ENCODE results near the gene DNAH7. TPM values are rescaled to one million over a fixed set of nuclear protein-coding genes. Genes with fewer than 3 reads are reported as not detected.

DNAH7 gene
- total and polyA plus RNA-seq, 7 experiments from 2014 or later: not detected

GRCh38 chr2:195903956-195904355 lies 164.7 kb downstream of the DNAH7 start:
- CTCF ChIA-PET: no interaction called here
- Histone ChIP-seq H3K36me3 (ENCODE audit: control insufficient read depth in 2 of 3, insufficient read depth in 3 of 3, low read length in 3 of 3) (no peaks in the 10 kb centered on the region), H3K4me3 (ENCODE audit: low read length) (no peak overlapping the region), H3K4me1 (ENCODE audit: control insufficient read depth in 2 of 2, insufficient read depth in 2 of 2, low read length in 2 of 2) (no peaks in the 10 kb centered on the region), H3K9me3 (ENCODE audit: control insufficient read depth in 2 of 3, low read length in 3 of 3) (no peaks in the 10 kb centered on the region), H3K27me3 (ENCODE audit: control insufficient read depth in 2 of 2, insufficient read depth in 2 of 2, low read length in 2 of 2) (no peaks in the 10 kb centered on the region), H3K27ac (ENCODE audit: low read depth, low read length) (no peak overlapping the region)
- Mint-ChIP-seq H3K4me3 (no peak overlapping the region), H3K4me1 (no peaks in the 10 kb centered on the region), H3K27ac (no peak overlapping the region), H3K27me3 (peaks cover 0 to 15% (median 8%) of the 10 kb centered on the region in 5 donors), H3K9me3 (peaks cover 0 to 5% (median 0%) of the 10 kb centered on the region in 11 donors), H3K36me3 (no peaks in the 10 kb centered on the region)
- DNase-seq (no peak), ATAC-seq (no peak)
- intact Hi-C loops (cut with micrococcal nuclease): no loop called here
- POLR2A ChIA-PET: no interaction called here

- intact Hi-C loops (cut with micrococcal nuclease): no loop called here
- no peak for ATAC-seq
- Histone ChIP-seq H3K4me3 (ENCODE audit: low read length) (no peak overlapping the region), H3K9me3 (ENCODE audit: control insufficient read depth in 2 of 3, low read length in 3 of 3) (no peaks in the 10 kb centered on the region), H3K27me3 (ENCODE audit: control insufficient read depth in 2 of 2, insufficient read depth in 2 of 2, low read length in 2 of 2) (no peaks in the 10 kb centered on the region), H3K36me3 (ENCODE audit: control insufficient read depth in 2 of 3, insufficient read depth in 3 of 3, low read length in 3 of 3) (no peaks in the 10 kb centered on the region), H3K27ac (ENCODE audit: low read depth, low read length) (no peak overlapping the region), H3K4me1 (ENCODE audit: control insufficient read depth in 2 of 2, insufficient read depth in 2 of 2, low read length in 2 of 2) (no peaks in the 10 kb centered on the region)
- ChIA-PET CTCF (no interaction called here), POLR2A (no interaction called here)
- no peak overlapping the region for H3K27ac Mint-ChIP-seq
- H3K27me3 Mint-ChIP-seq: peaks cover 0 to 14% (median 11%) of the 10 kb centered on the region in 5 donors
- no peaks in the 10 kb centered on the region for H3K9me3 Mint-ChIP-seq
- no peak overlapping the region for H3K4me3 Mint-ChIP-seq
- DNase-seq: no peak
- no peaks in the 10 kb centered on the region for H3K36me3 Mint-ChIP-seq
- no peaks in the 10 kb centered on the region for H3K4me1 Mint-ChIP-seq
These were observed 165.8 kb downstream of the DNAH7 start for GRCh38 chr2:195902857-195903256.

DNA sequence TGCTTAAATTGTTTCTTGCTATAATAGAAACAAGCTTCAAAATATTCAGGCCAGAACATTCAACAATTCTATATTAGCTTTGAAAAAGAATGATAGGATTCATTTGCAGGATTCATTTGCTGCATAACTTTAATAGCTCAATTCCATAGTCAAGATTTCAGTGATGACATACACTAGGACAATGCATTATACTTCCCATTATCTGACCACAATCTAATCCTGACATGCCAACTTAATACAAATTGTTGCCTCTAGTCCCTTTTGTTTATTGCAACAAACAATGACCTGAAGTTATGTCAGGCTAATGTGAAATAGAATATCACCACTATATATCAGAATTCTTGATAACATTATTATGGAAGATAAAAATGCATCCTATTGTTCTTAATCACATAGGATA lies 169.4 kb downstream of the DNAH7 start:
- Histone ChIP-seq H3K36me3 (ENCODE audit: control insufficient read depth in 2 of 3, insufficient read depth in 3 of 3, low read length in 3 of 3) (no peaks in the 10 kb centered on the region), H3K27ac (ENCODE audit: low read depth, low read length) (no peak overlapping the region), H3K4me1 (ENCODE audit: control insufficient read depth in 2 of 2, insufficient read depth in 2 of 2, low read length in 2 of 2) (no peaks in the 10 kb centered on the region), H3K4me3 (ENCODE audit: low read length) (no peak overlapping the region), H3K27me3 (ENCODE audit: control insufficient read depth in 2 of 2, insufficient read depth in 2 of 2, low read length in 2 of 2) (no peaks in the 10 kb centered on the region), H3K9me3 (ENCODE audit: control insufficient read depth in 2 of 3, low read length in 3 of 3) (no peaks in the 10 kb centered on the region)
- POLR2A ChIA-PET: interaction anchor here (0.7 kb wide), 1 partner anchor 9 kb away, joined by 3 read pairs; no protein-coding TSS in a partner anchor
- H3K36me3 Mint-ChIP-seq: no peaks in the 10 kb centered on the region
- CTCF ChIA-PET: no interaction called here
- H3K9me3 Mint-ChIP-seq: no peaks in the 10 kb centered on the region
- intact Hi-C loops (cut with micrococcal nuclease): no loop called here
- H3K4me3 Mint-ChIP-seq: no peak overlapping the region
- DNase-seq (no peak), ATAC-seq (no peak)
- H3K27me3 Mint-ChIP-seq: peaks cover 0 to 16% (median 9%) of the 10 kb centered on the region in 5 donors
- no peaks in the 10 kb centered on the region for H3K4me1 Mint-ChIP-seq
- H3K27ac Mint-ChIP-seq: no peak overlapping the region

DNA sequence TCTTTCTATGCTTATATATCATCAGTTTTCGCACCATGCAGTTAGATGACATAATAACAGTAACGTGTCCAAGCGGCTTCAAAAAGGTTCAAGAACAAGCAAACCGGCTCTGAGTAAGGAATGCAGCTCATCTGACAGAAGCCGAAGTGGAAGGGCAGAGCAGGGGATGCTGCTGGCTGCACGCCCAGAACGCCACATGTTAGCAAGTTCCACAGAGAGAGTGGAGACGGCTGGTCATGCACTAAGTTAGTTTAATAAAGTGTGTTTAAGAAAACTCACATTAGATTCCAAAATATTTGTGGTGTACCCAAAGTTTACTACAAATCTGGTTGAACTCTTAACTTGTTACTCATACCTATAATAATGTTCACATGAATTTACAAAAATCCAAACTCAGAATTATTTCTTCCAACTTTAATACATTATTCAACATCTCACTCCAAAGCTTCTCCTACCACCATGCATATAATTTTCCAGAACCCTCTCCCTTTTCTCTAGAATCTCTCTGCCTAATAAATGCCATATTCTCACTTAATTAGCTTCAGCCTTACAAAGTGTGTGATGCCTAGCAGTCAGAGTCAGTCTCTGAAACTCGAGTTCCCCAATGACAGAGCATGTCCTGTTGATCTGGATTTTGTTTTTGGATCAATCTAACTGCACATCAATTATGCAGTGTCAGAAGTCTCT lies 170.0 kb downstream of the DNAH7 start:
- no peak overlapping the region for H3K27ac ChIP-seq (ENCODE audit: low read depth, low read length)
- intact Hi-C loops (cut with micrococcal nuclease): no loop called here
- Mint-ChIP-seq H3K4me3 (no peak overlapping the region), H3K36me3 (no peaks in the 10 kb centered on the region), H3K27ac (no peak overlapping the region), H3K27me3 (peaks cover 0 to 16% (median 8%) of the 10 kb centered on the region in 5 donors), H3K9me3 (no peaks in the 10 kb centered on the region), H3K4me1 (no peaks in the 10 kb centered on the region)
- DNase-seq (no peak), ATAC-seq (no peak)
- H3K4me3 ChIP-seq (ENCODE audit: low read length): no peak overlapping the region
- ChIA-PET CTCF (no interaction called here), POLR2A (interaction anchor here (0.7 kb wide), 1 partner anchor 8 kb away, joined by 3 read pairs; no protein-coding TSS in a partner anchor)
- no peaks in the 10 kb centered on the region for H3K9me3 ChIP-seq (ENCODE audit: control insufficient read depth in 2 of 3, low read length in 3 of 3)
- H3K36me3 ChIP-seq (ENCODE audit: control insufficient read depth in 2 of 3, insufficient read depth in 3 of 3, low read length in 3 of 3): no peaks in the 10 kb centered on the region
- no peaks in the 10 kb centered on the region for H3K27me3 ChIP-seq (ENCODE audit: control insufficient read depth in 2 of 2, insufficient read depth in 2 of 2, low read length in 2 of 2)
- H3K4me1 ChIP-seq (ENCODE audit: control insufficient read depth in 2 of 2, insufficient read depth in 2 of 2, low read length in 2 of 2): no peaks in the 10 kb centered on the region

DNA sequence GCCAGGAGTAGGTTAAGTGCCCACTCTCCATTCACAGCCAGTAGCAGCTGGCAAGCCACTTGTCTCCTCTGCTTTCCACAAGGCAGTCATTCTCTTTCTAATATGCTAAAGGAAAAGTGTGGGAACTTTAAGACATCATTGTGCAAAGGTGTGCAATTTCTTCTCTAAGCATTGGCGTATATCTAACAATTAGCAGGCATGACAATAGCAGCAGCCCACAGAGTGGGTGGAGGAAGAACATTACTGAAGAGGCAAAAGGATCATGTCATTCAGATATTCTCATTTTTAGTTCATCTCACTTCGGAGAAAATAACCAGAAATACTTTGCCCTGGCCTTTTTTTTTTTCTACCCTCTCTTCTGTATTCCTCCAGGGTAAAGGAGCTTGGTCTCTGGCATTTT lies 177.6 kb downstream of the DNAH7 start:
- no peaks in the 10 kb centered on the region for H3K36me3 Mint-ChIP-seq
- H3K9me3 ChIP-seq (ENCODE audit: control insufficient read depth in 2 of 3, low read length in 3 of 3): no peaks in the 10 kb centered on the region
- POLR2A ChIA-PET: interaction anchor here (0.8 kb wide), 1 partner anchor 8 kb away, joined by 3 read pairs; no protein-coding TSS in a partner anchor
- H3K27ac ChIP-seq (ENCODE audit: low read depth, low read length): no peak overlapping the region
- no peaks in the 10 kb centered on the region for H3K27me3 ChIP-seq (ENCODE audit: control insufficient read depth in 2 of 2, insufficient read depth in 2 of 2, low read length in 2 of 2)
- DNase-seq (no peak), ATAC-seq (no peak)
- H3K9me3 Mint-ChIP-seq: no peaks in the 10 kb centered on the region
- no peaks in the 10 kb centered on the region for H3K36me3 ChIP-seq (ENCODE audit: control insufficient read depth in 2 of 3, insufficient read depth in 3 of 3, low read length in 3 of 3)
- CTCF ChIA-PET: no interaction called here
- H3K27ac Mint-ChIP-seq: no peak overlapping the region
- H3K4me1 ChIP-seq (ENCODE audit: control insufficient read depth in 2 of 2, insufficient read depth in 2 of 2, low read length in 2 of 2): no peaks in the 10 kb centered on the region
- H3K4me3 Mint-ChIP-seq: no peak overlapping the region
- intact Hi-C loops (cut with micrococcal nuclease): no loop called here
- peaks cover 0 to 12% (median 0%) of the 10 kb centered on the region in 5 donors for H3K27me3 Mint-ChIP-seq
- H3K4me3 ChIP-seq (ENCODE audit: low read length): no peak overlapping the region
- no peaks in the 10 kb centered on the region for H3K4me1 Mint-ChIP-seq

DNA sequence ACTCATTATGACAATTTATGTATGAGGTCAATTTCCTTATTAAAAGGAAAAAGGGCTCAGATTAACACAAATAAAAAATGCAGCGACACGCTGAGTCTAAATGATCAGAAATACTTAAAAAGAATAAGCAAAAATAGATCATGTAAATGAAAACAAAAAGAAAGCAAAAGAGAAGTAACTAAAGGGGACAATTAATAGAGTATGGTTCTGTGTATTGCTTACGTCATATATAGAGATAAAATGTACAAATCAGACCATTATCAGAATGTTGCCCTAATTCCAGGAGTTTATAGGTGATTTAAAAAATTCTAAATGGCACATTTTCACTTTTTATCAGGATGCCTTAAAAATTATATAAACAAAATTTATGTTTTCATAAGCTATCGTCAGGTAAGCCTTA lies 189.5 kb downstream of the DNAH7 start:
- DNase-seq (no peak), ATAC-seq (no peak)
- H3K4me3 Mint-ChIP-seq: no peak overlapping the region
- no peak overlapping the region for H3K27ac ChIP-seq (ENCODE audit: low read depth, low read length)
- no peaks in the 10 kb centered on the region for H3K4me1 Mint-ChIP-seq
- H3K36me3 Mint-ChIP-seq: no peaks in the 10 kb centered on the region
- peaks cover 0 to 6% (median 0%) of the 10 kb centered on the region in 5 donors for H3K27me3 Mint-ChIP-seq
- ChIA-PET POLR2A (no interaction called here), CTCF (interaction anchor here (0.7 kb wide), 1 partner anchor 457 kb away, joined by 3 read pairs; no protein-coding TSS in a partner anchor)
- no peak overlapping the region for H3K4me3 ChIP-seq (ENCODE audit: low read length)
- H3K27ac Mint-ChIP-seq: no peak overlapping the region
- intact Hi-C loops (cut with micrococcal nuclease): no loop called here
- H3K4me1 ChIP-seq (ENCODE audit: control insufficient read depth in 2 of 2, insufficient read depth in 2 of 2, low read length in 2 of 2): no peaks in the 10 kb centered on the region
- H3K27me3 ChIP-seq (ENCODE audit: control insufficient read depth in 2 of 2, insufficient read depth in 2 of 2, low read length in 2 of 2): no peaks in the 10 kb centered on the region
- no peaks in the 10 kb centered on the region for H3K9me3 ChIP-seq (ENCODE audit: control insufficient read depth in 2 of 3, low read length in 3 of 3)
- H3K9me3 Mint-ChIP-seq: peaks cover 0 to 2% (median 0%) of the 10 kb centered on the region in 11 donors
- H3K36me3 ChIP-seq (ENCODE audit: control insufficient read depth in 2 of 3, insufficient read depth in 3 of 3, low read length in 3 of 3): no peaks in the 10 kb centered on the region

DNA sequence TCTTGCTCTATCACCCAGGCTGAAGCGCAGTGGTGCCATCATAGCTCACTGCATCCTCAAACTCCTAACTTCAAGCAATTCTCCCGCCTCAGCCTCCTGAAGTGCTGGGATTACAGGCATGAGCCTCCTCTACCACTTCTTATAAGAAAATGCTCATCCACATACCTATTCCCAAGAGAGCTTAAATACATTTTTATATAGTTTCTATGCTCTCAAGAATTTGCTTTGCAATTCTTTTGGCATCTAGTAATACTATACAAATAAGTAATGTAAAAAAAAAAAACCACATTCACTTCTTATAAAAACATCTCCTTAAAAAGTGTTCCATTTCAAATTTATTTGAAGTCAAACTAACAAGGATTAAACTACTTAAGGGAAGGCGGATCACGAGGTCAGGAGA lies 197.3 kb downstream of the DNAH7 start:
- Histone ChIP-seq H3K27ac (ENCODE audit: low read depth, low read length) (no peak overlapping the region), H3K4me1 (ENCODE audit: control insufficient read depth in 2 of 2, insufficient read depth in 2 of 2, low read length in 2 of 2) (no peaks in the 10 kb centered on the region), H3K27me3 (ENCODE audit: control insufficient read depth in 2 of 2, insufficient read depth in 2 of 2, low read length in 2 of 2) (no peaks in the 10 kb centered on the region), H3K36me3 (ENCODE audit: control insufficient read depth in 2 of 3, insufficient read depth in 3 of 3, low read length in 3 of 3) (no peaks in the 10 kb centered on the region), H3K4me3 (ENCODE audit: low read length) (no peak overlapping the region), H3K9me3 (ENCODE audit: control insufficient read depth in 2 of 3, low read length in 3 of 3) (no peaks in the 10 kb centered on the region)
- H3K27ac Mint-ChIP-seq: no peak overlapping the region
- H3K4me3 Mint-ChIP-seq: no peak overlapping the region
- CTCF ChIA-PET: no interaction called here
- intact Hi-C loops (cut with micrococcal nuclease): no loop called here
- H3K4me1 Mint-ChIP-seq: no peaks in the 10 kb centered on the region
- H3K27me3 Mint-ChIP-seq: peaks cover 6 to 40% (median 13%) of the 10 kb centered on the region in 5 donors
- H3K9me3 Mint-ChIP-seq: peaks cover 0 to 2% (median 0%) of the 10 kb centered on the region in 11 donors
- ATAC-seq (no peak), DNase-seq (no peak)
- POLR2A ChIA-PET: no interaction called here
- no peaks in the 10 kb centered on the region for H3K36me3 Mint-ChIP-seq
